HCT116 (cell line): Measurements from ENCODE around the gene UBE2N. TPM values are rescaled to one million over a fixed set of nuclear protein-coding genes. Genes with fewer than 3 reads are reported as not detected.

Experiments
- ATAC-seq: fragments of 200-7000 bp; cut with Tn5 transposase; 2 replicates; pipeline ENCODE4 v1.9.1; 2020; ENCODE audit warnings: mild to moderate bottlenecking, moderate library complexity
- BruUV-seq: library from RNA; stranded (reverse); fragments of 400-500 nt; replicated peaks from 2 replicates; lab custom pipeline; 2021; lab: Mats Ljungman, UMichigan
- CTCF ChIA-PET: fragments of 300-600 bp; sonication (Branson Sonifier 250); formaldehyde crosslinking; loops from one replicate; lab custom pipeline; 2021; ENCODE audit warnings: antibody characterized with exemption; lab: Charles Lee
- POLR2A ChIA-PET: fragments of 300-600, 350-600 bp; sonication (Branson Sonifier 250); formaldehyde crosslinking; loops from one replicate; lab custom pipeline; 2021; ENCODE audit warnings: antibody characterized with exemption; lab: Charles Lee
- RAD21 ChIA-PET, 2 experiments: fragments of 300-600 bp; sonication (Branson Sonifier 250); formaldehyde crosslinking; loops; one replicate each; lab custom pipeline; 2023; ENCODE audit warnings: low total read pairs in 2 of 2; ENCODE audit not compliant: uncharacterized antibody in 2 of 2, unreplicated experiment in 2 of 2, low non-redundant PET in 1 of 2; lab: Charles Lee
- DNase-seq: peaks from one replicate; pipeline ENCODE4 v3.0.0-alpha.2; 2010; ENCODE audit warnings: low read depth, low spot score
- H2AFZ ChIP-seq: fragments of 200-600 bp; shearing (Covaris generic), sonication (generic); 2 replicates; pipeline ENCODE4 v1.6.1; 2017; ENCODE audit warnings: low read depth, mixed run types, mixed read lengths, antibody characterized with exemption, low read length; ENCODE audit not compliant: poor library complexity, severe bottlenecking
- H3K27ac ChIP-seq: 2 replicates; pipeline ENCODE4 v1.5.1; 2012; ENCODE audit warnings: low read depth, low read length
- H3K27me3 ChIP-seq: fragments of 200-600 bp; sonication (generic); 2 replicates; pipeline ENCODE4 v1.6.1; 2016; ENCODE audit warnings: mixed run types, low read length, mixed read lengths; ENCODE audit not compliant: insufficient read depth
- H3K36me3 ChIP-seq, 2 experiments: fragments of 200-500 bp in 1 of 2; fragments of 200-600 bp in 1 of 2; sonication (Bioruptor generic) in 1 of 2; sonication (generic) in 1 of 2; 2 replicates each; pipeline versions ENCODE4 v1.5.1 to v1.6.1; 2014 to 2016; ENCODE audit warnings: low read length in 2 of 2, inconsistent platforms in 1 of 2, mixed read lengths in 1 of 2, mixed run types in 1 of 2; ENCODE audit not compliant: insufficient read depth in 2 of 2, control insufficient read depth in 1 of 2
- H3K4me1 ChIP-seq, 2 experiments: fragments of 200-600 bp in 1 of 2; sonication (generic) in 1 of 2; 2 replicates each; pipeline versions ENCODE4 v1.5.1 to v1.6.1; 2012 to 2017; ENCODE audit warnings: low read length in 2 of 2, inconsistent platforms in 1 of 2, mild to moderate bottlenecking in 1 of 2, mixed read lengths in 1 of 2, mixed run types in 1 of 2, moderate library complexity in 1 of 2; ENCODE audit not compliant: insufficient read depth in 2 of 2, control insufficient read depth in 1 of 2
- H3K4me2 ChIP-seq: fragments of 200-600 bp; sonication (generic); 2 replicates; pipeline ENCODE4 v1.6.1; 2017; ENCODE audit warnings: mixed run types, low read length, mixed read lengths
- H3K4me3 ChIP-seq, 2 experiments: fragments of 200-600 bp in 1 of 2; sonication (generic) in 1 of 2; replicated peaks in 1 of 2; 2 replicates each; pipeline ENCODE4 v1.5.1; 2011 to 2016; ENCODE audit warnings: low read length in 2 of 2, control low read depth in 1 of 2, low read depth in 1 of 2, mild to moderate bottlenecking in 1 of 2, mixed read lengths in 1 of 2, mixed run types in 1 of 2
- H3K79me2 ChIP-seq: fragments of 200-600 bp; sonication (generic); 2 replicates; pipeline ENCODE4 v1.6.1; 2017; ENCODE audit warnings: mild to moderate bottlenecking, mixed run types, low read length, moderate library complexity, mixed read lengths; ENCODE audit not compliant: insufficient read depth
- H3K9ac ChIP-seq: fragments of 200-600 bp; sonication (generic); 2 replicates; pipeline ENCODE4 v1.6.1; 2016; ENCODE audit warnings: low read length, mixed read lengths
- H3K9me2 ChIP-seq: fragments of 200-600 bp; sonication (generic), shearing (Covaris generic); 2 replicates; pipeline ENCODE4 v1.6.1; 2017; ENCODE audit warnings: mixed run types, mild to moderate bottlenecking, moderate library complexity; ENCODE audit not compliant: insufficient read depth
- H3K9me3 ChIP-seq, 2 experiments: fragments of 200-500 bp in 1 of 2; fragments of 200-600 bp in 1 of 2; sonication (Bioruptor generic) in 1 of 2; sonication (generic) in 1 of 2; 2 replicates each; pipeline ENCODE4 v1.6.1; 2014 to 2017; ENCODE audit warnings: low read length in 2 of 2, mixed read lengths in 2 of 2, inconsistent platforms in 1 of 2, low read depth in 1 of 2, mild to moderate bottlenecking in 1 of 2, mixed run types in 1 of 2, moderate library complexity in 1 of 2; ENCODE audit not compliant: control insufficient read depth in 1 of 2, insufficient read depth in 1 of 2
- H4K20me1 ChIP-seq: fragments of 200-600 bp; sonication (generic), shearing (Covaris generic); 2 replicates; pipeline ENCODE4 v1.6.1; 2017; ENCODE audit warnings: mixed run types, mild to moderate bottlenecking, moderate library complexity; ENCODE audit not compliant: insufficient read depth
- EZH2 ChIP-seq: fragments of 200-600 bp; sonication (generic); IDR thresholded peaks from 2 replicates; pipeline ENCODE4 v1.6.1; 2017; ENCODE audit warnings: antibody characterized with exemption, mixed run types
- EZH2phosphoT487 ChIP-seq: fragments of 200-600 bp; IDR thresholded peaks from 2 replicates; pipeline ENCODE4 v1.6.1; 2018; ENCODE audit warnings: antibody characterized with exemption, borderline replicate concordance
- JUND ChIP-seq: IDR thresholded peaks from 2 replicates; pipeline ENCODE4 v1.6.1; 2012
- POLR2A ChIP-seq: IDR thresholded peaks from 2 replicates; pipeline ENCODE4 v1.7.0; 2011; ENCODE audit warnings: borderline replicate concordance; ENCODE audit not compliant: insufficient read depth, insufficient read length; ENCODE audit errors: extremely low read depth
- RAD21 ChIP-seq: IDR thresholded peaks from 2 replicates; pipeline ENCODE4 v1.6.1; 2012; ENCODE audit warnings: low read depth, mild to moderate bottlenecking
- SIN3A ChIP-seq: IDR thresholded peaks from 2 replicates; pipeline ENCODE4 v1.6.1; 2012; ENCODE audit warnings: low read depth
- YY1 ChIP-seq: IDR thresholded peaks from 2 replicates; pipeline ENCODE4 v1.6.1; 2011; ENCODE audit warnings: low read length, low read depth, moderate library complexity, mild to moderate bottlenecking; ENCODE audit not compliant: insufficient replicate concordance; ENCODE audit errors: extremely low read depth
- ZNF274 ChIP-seq: fragments of 200-500 bp; sonication (Bioruptor generic); IDR thresholded peaks from 2 replicates; pipeline ENCODE4 v1.6.1; 2014; ENCODE audit warnings: mild to moderate bottlenecking, low read depth, low read length, inconsistent platforms
- intact Hi-C: fragments of 100-400 bp; cut with micrococcal nuclease; formaldehyde crosslinking; loops from 2 replicates; pipeline ENCODE4 v1.10.0; 2022
- total RNA-seq: library from RNA; stranded (reverse); gene quantifications from one replicate; pipeline ENCODE4 v1.2.1, GENCODE V29; 2021; ENCODE audit not compliant: unreplicated experiment
- TF ChIP-seq, protein P1 (sequence below), 3 experiments: fragments of 200-600 bp in 1 of 3; sonication (generic) in 1 of 3; IDR thresholded peaks in 2 of 3; conservative IDR thresholded peaks in 1 of 3; 2 replicates each; pipeline ENCODE4 v1.5.1; 2012 to 2017; ENCODE audit warnings: low read depth in 2 of 3, low read length in 2 of 3, antibody characterized with exemption in 1 of 3, borderline replicate concordance in 1 of 3, control low read depth in 1 of 3, mild to moderate bottlenecking in 1 of 3, mixed read lengths in 1 of 3, mixed run types in 1 of 3, moderate library complexity in 1 of 3; ENCODE audit not compliant: insufficient read depth in 1 of 3

The UBE2N gene
- total RNA-seq, 1 experiment from 2014 or later, result 140 TPM

DNA sequence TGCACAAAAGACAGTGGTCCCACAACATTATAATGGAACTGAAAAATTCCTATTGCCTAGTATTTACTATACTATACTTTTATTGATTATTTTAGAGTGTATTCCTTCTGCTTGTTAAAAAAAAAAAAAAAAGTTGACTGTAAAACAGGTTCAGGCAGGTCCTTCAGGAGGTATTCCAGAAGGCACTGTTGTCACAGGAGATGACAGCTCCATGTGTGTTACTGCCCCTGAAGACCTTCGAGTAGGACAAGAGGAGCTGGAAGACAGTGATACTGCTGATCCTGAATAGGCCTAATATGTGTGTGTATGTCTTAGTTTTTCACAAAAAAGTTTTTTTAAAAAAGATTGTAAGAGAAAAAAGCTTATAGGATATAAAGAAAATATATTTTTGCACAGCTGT is 12.3 kb downstream of the UBE2N start:
- Histone ChIP-seq H3K4me3 (no peak overlapping the region), H3K27ac (no peak overlapping the region), H3K79me2 (peaks cover 100% of the 10 kb centered on the region), H3K27me3 (no peaks in the 10 kb centered on the region), H3K36me3 (no peaks in the 10 kb centered on the region), H3K4me1 (peaks cover 0 to 2% of the 10 kb centered on the region in 2 experiments; a peak in 2 of 4 replicates), H3K9ac (no peak overlapping the region), H3K4me2 (no peak overlapping the region), H2AFZ (no peak overlapping the region), H4K20me1 (peaks cover 44% of the 10 kb centered on the region; the same call in 1 of the 2 replicates), H3K9me2 (no peaks in the 10 kb centered on the region), H3K9me3 (no peaks in the 10 kb centered on the region)
- no peak for ATAC-seq
- no peak for TF ChIP-seq YY1
- BruUV-seq, result no TSS peak
- POLR2A ChIA-PET, result interaction anchor here (1.0 kb wide), 1 partner anchor 12 kb away, joined by 3 read pairs; the partner anchor contains the start of gene UBE2N
- RAD21 ChIA-PET, result interaction anchor here in 1 of 2 experiments (0.7 kb wide), 1 partner anchor 9 kb away, joined by 3 read pairs; no protein-coding TSS in a partner anchor
- CTCF ChIA-PET, result interaction anchor here (0.9 to 1.0 kb wide), 2 partner anchors 9 to 442 kb away, joined by 3 read pairs; no protein-coding TSS in a partner anchor
- intact Hi-C loops, result no loop called here
- DNase-seq, result no peak

DNA sequence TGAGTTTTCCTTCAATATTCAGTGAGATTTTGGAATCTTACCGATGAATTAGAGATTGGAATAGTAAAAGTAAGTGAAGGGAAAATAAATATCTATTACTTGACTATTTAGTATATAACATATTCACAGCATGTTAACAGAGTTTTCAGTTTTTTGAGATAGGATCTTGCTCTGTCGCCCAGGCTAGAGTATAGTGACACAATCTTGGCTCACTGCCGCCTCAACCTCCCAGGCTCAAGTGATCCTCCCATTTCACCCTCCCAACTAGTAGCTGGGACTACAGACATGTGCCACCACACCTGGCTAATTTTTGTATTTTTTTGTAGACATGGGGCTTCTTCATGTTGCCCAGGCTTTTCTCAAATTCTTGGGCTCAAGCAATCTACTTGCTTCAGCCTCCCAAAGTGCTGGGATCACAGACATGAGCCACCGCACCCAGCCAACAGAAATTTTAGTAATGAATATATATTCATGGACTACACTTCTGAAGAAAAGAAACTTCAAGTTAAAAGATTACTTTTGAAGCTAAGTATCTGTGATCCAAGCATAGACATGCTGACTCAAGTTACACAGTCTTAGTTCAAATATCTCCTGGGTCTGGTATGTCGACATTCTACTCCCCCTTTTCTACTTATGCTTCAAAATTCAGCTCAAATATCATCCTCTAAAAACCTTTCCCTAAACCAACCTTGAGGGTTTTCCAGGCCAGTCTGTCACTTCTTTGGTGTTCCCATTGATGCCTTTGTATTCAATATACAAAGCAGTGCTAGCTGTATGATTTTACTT is 13.8 kb downstream of the UBE2N start:
- ChIA-PET POLR2A (no interaction called here), CTCF (interaction anchor here (1.2 kb wide), 1 partner anchor 9 kb away, joined by 8 read pairs; no protein-coding TSS in a partner anchor), RAD21 (no interaction called here)
- TF ChIP-seq SIN3A (no peak), ZNF274 (no peak), RAD21 (no peak), EZH2 (no peak), EZH2phosphoT487 (no peak), JUND (no peak), POLR2A (no peak)
- TF ChIP-seq, protein P1, sequence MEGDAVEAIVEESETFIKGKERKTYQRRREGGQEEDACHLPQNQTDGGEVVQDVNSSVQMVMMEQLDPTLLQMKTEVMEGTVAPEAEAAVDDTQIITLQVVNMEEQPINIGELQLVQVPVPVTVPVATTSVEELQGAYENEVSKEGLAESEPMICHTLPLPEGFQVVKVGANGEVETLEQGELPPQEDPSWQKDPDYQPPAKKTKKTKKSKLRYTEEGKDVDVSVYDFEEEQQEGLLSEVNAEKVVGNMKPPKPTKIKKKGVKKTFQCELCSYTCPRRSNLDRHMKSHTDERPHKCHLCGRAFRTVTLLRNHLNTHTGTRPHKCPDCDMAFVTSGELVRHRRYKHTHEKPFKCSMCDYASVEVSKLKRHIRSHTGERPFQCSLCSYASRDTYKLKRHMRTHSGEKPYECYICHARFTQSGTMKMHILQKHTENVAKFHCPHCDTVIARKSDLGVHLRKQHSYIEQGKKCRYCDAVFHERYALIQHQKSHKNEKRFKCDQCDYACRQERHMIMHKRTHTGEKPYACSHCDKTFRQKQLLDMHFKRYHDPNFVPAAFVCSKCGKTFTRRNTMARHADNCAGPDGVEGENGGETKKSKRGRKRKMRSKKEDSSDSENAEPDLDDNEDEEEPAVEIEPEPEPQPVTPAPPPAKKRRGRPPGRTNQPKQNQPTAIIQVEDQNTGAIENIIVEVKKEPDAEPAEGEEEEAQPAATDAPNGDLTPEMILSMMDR (IDR thresholded peaks at IDR 0.05 in 2 of 3, conservative IDR thresholded peaks at IDR 0.05 in 1 of 3; ENCODE audit: borderline replicate concordance in 1 of 3, insufficient read depth in 1 of 3, low read depth in 2 of 3, low read length in 2 of 3), result no peak
- ATAC-seq (no peak), DNase-seq (no peak)
- no peaks in the 10 kb centered on the region for H3K27me3 ChIP-seq
- BruUV-seq, result no TSS peak
- no peak overlapping the region for H2AFZ ChIP-seq
- no peaks in the 10 kb centered on the region for H3K9me2 ChIP-seq
- H3K36me3 ChIP-seq, result no peaks in the 10 kb centered on the region
- no peak overlapping the region for H3K4me3 ChIP-seq
- no peak overlapping the region for H3K4me2 ChIP-seq
- H4K20me1 ChIP-seq, result peaks cover 52% of the 10 kb centered on the region; the same call in 1 of the 2 replicates
- H3K79me2 ChIP-seq, result peaks cover 100% of the 10 kb centered on the region
- no peaks in the 10 kb centered on the region for H3K9me3 ChIP-seq
- intact Hi-C loops, result no loop called here
- H3K9ac ChIP-seq, result no peak overlapping the region
- peaks cover 0 to 2% of the 10 kb centered on the region in 2 experiments; a peak in 1 of 4 replicates for H3K4me1 ChIP-seq
- no peak overlapping the region for H3K27ac ChIP-seq
